Activated naive CD4-positive, alpha-beta T cell treated with anti-CD3 and anti-CD28 coated beads, Interleukin-2, amount 50 U/mL, for 72 hours (primary cell): Measurements from ENCODE around the gene DIPK1A. TPM values are rescaled to one million over a fixed set of nuclear protein-coding genes. Genes with fewer than 3 reads are reported as not detected.
A peak's percentile ranks its signal among the peaks of the same experiment; 100 is the strongest.

ENCODE experiments used
- ATAC-seq, 2 donors: fragments of 150-1000 bp; cut with Tn5 transposase; 2 replicates each; pipeline ENCODE4 v1.10.0; 2021; ENCODE audit warnings: mild to moderate bottlenecking in 2 of 2, moderate library complexity in 2 of 2
- DNase-seq, 2 donors: peaks; one replicate each; pipeline ENCODE4 v3.0.0; 2021 to 2022; ENCODE audit warnings: low spot score in 2 of 2
- H3K27ac Mint-ChIP-seq, 2 donors: one replicate each; pipeline ENCODE4 v1.8.0; 2022; ENCODE audit warnings: mild to moderate bottlenecking in 2 of 2, mixed read lengths in 2 of 2
- H3K36me3 Mint-ChIP-seq, 2 donors: one replicate each; pipeline ENCODE4 v1.8.0; 2022; ENCODE audit warnings: mixed read lengths in 2 of 2
- H3K9me3 Mint-ChIP-seq, 2 donors: one replicate each; pipeline ENCODE4 v1.8.0; 2022; ENCODE audit warnings: mixed read lengths in 2 of 2
- total RNA-seq, 2 donors: library from RNA; stranded (reverse); gene quantifications; one replicate each; pipeline ENCODE4 v1.2.3, GENCODE V29; 2022

DIPK1A gene
- total RNA-seq, 2 donors from 2014 or later = 5.8 to 8.0 TPM

- H3K36me3 Mint-ChIP-seq = peaks cover 0 to 11% of the 10 kb centered on the region in 2 donors
- H3K9me3 Mint-ChIP-seq = no peaks in the 10 kb centered on the region
- DNase-seq (no peak), ATAC-seq (no peak)
- H3K27ac Mint-ChIP-seq = no peak overlapping the region
Observed at GRCh38 chr1:92964316-92964715, 3.1 kb upstream of the DIPK1A start.

- ATAC-seq (peak; percentile 78 to 80), DNase-seq (peak; percentile 60 to 75)
- Mint-ChIP-seq H3K36me3 (peaks cover 0 to 11% of the 10 kb centered on the region in 2 donors), H3K9me3 (no peaks in the 10 kb centered on the region), H3K27ac (peak overlapping the region in 1 of 2 donors; percentile 98)
Observed at GRCh38 chr1:92961896-92962752, 862 bp upstream of the DIPK1A start.

- peak overlapping the region; percentile 95 to 98 for H3K27ac Mint-ChIP-seq
- DNase-seq = peak; percentile 58 to 70
- peaks cover 0 to 11% of the 10 kb centered on the region in 2 donors for H3K36me3 Mint-ChIP-seq
Observed at GRCh38 chr1:92960395-92961130, 699 bp downstream of the DIPK1A start.

GRCh38 chr1:92958203-92958970 is 2.9 kb downstream of the DIPK1A start:
- DNase-seq = no peak
- Mint-ChIP-seq H3K36me3 (peaks cover 0 to 11% of the 10 kb centered on the region in 2 donors), H3K27ac (peak overlapping the region in 1 of 2 donors; percentile 14), H3K9me3 (no peaks in the 10 kb centered on the region)
- no peak for ATAC-seq

More at GRCh38 chr1:92960395-92961130, 699 bp downstream of the DIPK1A start:
- no peaks in the 10 kb centered on the region for H3K9me3 Mint-ChIP-seq
- ATAC-seq = peak; percentile 53 to 58

- Mint-ChIP-seq H3K9me3 (no peaks in the 10 kb centered on the region), H3K36me3 (peaks cover 0 to 9% of the 10 kb centered on the region in 2 donors), H3K27ac (peak overlapping the region in 1 of 2 donors; percentile 14)
- ATAC-seq (peak in 1 of 2 donors; percentile 13), DNase-seq (no peak)
Observed at GRCh38 chr1:92957030-92957734, 4.1 kb downstream of the DIPK1A start.

- Mint-ChIP-seq H3K27ac (peak overlapping the region in 1 of 2 donors; percentile 4), H3K36me3 (peaks cover 0 to 7% of the 10 kb centered on the region in 2 donors), H3K9me3 (no peaks in the 10 kb centered on the region)
- ATAC-seq = peak in 1 of 2 donors; percentile 4
- no peak for DNase-seq
Observed at GRCh38 chr1:92956254-92957029, 4.8 kb downstream of the DIPK1A start.

GRCh38 chr1:92953491-92953890 is 7.8 kb downstream of the DIPK1A start:
- ATAC-seq = peak; percentile 73 to 75
- peak overlapping the region in 1 of 2 donors; percentile 61 for H3K27ac Mint-ChIP-seq
- H3K9me3 Mint-ChIP-seq = no peaks in the 10 kb centered on the region
- no peak for DNase-seq
- no peaks in the 10 kb centered on the region for H3K36me3 Mint-ChIP-seq

- H3K9me3 Mint-ChIP-seq = no peaks in the 10 kb centered on the region
- peak overlapping the region in 1 of 2 donors; percentile 61 for H3K27ac Mint-ChIP-seq
- H3K36me3 Mint-ChIP-seq = no peaks in the 10 kb centered on the region
- ATAC-seq (no peak), DNase-seq (no peak)
Observed at GRCh38 chr1:92952714-92953113, 8.5 kb downstream of the DIPK1A start.

GRCh38 chr1:92951141-92951582 is 10.1 kb downstream of the DIPK1A start:
- Mint-ChIP-seq H3K36me3 (no peaks in the 10 kb centered on the region), H3K27ac (no peak overlapping the region), H3K9me3 (no peaks in the 10 kb centered on the region)
- DNase-seq (no peak), ATAC-seq (peak; percentile 82 to 85)

GRCh38 chr1:92949937-92950817 is 11.1 kb downstream of the DIPK1A start:
- Mint-ChIP-seq H3K9me3 (no peaks in the 10 kb centered on the region), H3K27ac (no peak overlapping the region), H3K36me3 (no peaks in the 10 kb centered on the region)
- DNase-seq (no peak), ATAC-seq (peak in 1 of 2 donors; percentile 30)

GRCh38 chr1:92948071-92948470 is 13.2 kb downstream of the DIPK1A start:
- ATAC-seq = no peak
- H3K9me3 Mint-ChIP-seq = no peaks in the 10 kb centered on the region
- H3K27ac Mint-ChIP-seq = no peak overlapping the region
- H3K36me3 Mint-ChIP-seq = no peaks in the 10 kb centered on the region
- no peak for DNase-seq

GRCh38 chr1:92945748-92946270 is 15.5 kb downstream of the DIPK1A start:
- DNase-seq (no peak), ATAC-seq (no peak)
- Mint-ChIP-seq H3K9me3 (no peaks in the 10 kb centered on the region), H3K36me3 (no peaks in the 10 kb centered on the region), H3K27ac (no peak overlapping the region)

GRCh38 chr1:92944901-92945747 is 16.1 kb downstream of the DIPK1A start:
- no peaks in the 10 kb centered on the region for H3K9me3 Mint-ChIP-seq
- DNase-seq (no peak), ATAC-seq (no peak)
- H3K36me3 Mint-ChIP-seq = no peaks in the 10 kb centered on the region
- H3K27ac Mint-ChIP-seq = no peak overlapping the region

- Mint-ChIP-seq H3K9me3 (no peaks in the 10 kb centered on the region), H3K27ac (peak overlapping the region in 1 of 2 donors; percentile 23), H3K36me3 (no peaks in the 10 kb centered on the region)
- no peak for ATAC-seq
- DNase-seq = no peak
Observed at GRCh38 chr1:92943502-92943847, 17.8 kb downstream of the DIPK1A start.
